ENCODE results near the gene DNLZ. TPM values are rescaled to one million over a fixed set of nuclear protein-coding genes. Genes with fewer than 3 reads are reported as not detected.

Gene DNLZ
- total and polyA plus RNA-seq, 7 donors: 8.4 to 41.9 (median 19.7) TPM

GRCh38 chr9:136393531-136393930, 30.0 kb upstream of the DNLZ start:
- peaks cover 21 to 89% (median 48%) of the 10 kb centered on the region in 4 donors for H3K36me3 ChIP-seq
- DNase-seq: no peak
- no peak for TF ChIP-seq CTCF (IDR thresholded peaks at IDR 0.05)
- no peak for TF ChIP-seq POLR2AphosphoS5 (IDR thresholded peaks at IDR 0.05)
- no peak for TF ChIP-seq EP300 (IDR thresholded peaks at IDR 0.05)
- TF ChIP-seq POLR2A (IDR thresholded peaks at IDR 0.05): no peak
- peaks cover 0 to 5% (median 3%) of the 10 kb centered on the region in 4 donors for H3K4me1 ChIP-seq
- intact Hi-C loops (cut with DNase I): no loop called here
- no peaks in the 10 kb centered on the region for H3K9me3 ChIP-seq
- 73 to 85% methylated on average over 17 of the region's 17 CpGs for WGBS, 2 donors
- H3K27ac ChIP-seq: peak overlapping the region in 1 of 4 donors; percentile 17
- no peak overlapping the region for H3K4me3 ChIP-seq
- H3K27me3 ChIP-seq: no peaks in the 10 kb centered on the region

- TF ChIP-seq POLR2A (IDR thresholded peaks at IDR 0.05) (no peak), POLR2AphosphoS5 (IDR thresholded peaks at IDR 0.05) (no peak), CTCF (IDR thresholded peaks at IDR 0.05) (no peak), EP300 (IDR thresholded peaks at IDR 0.05) (no peak)
- Histone ChIP-seq H3K27ac (no peak overlapping the region), H3K27me3 (no peaks in the 10 kb centered on the region), H3K4me1 (no peaks in the 10 kb centered on the region), H3K9me3 (no peaks in the 10 kb centered on the region), H3K4me3 (no peak overlapping the region), H3K36me3 (peaks cover 28 to 92% (median 50%) of the 10 kb centered on the region in 4 donors)
- 90 to 92% methylated on average over 21 of the region's 21 CpGs for WGBS, 2 donors
- no peak for DNase-seq
- intact Hi-C loops (cut with DNase I): no loop called here
Measured at GRCh38 chr9:136392538-136393449, 29.2 kb upstream of the DNLZ start.

- H3K27me3 ChIP-seq: no peaks in the 10 kb centered on the region
- no peak for DNase-seq
- intact Hi-C loops (cut with DNase I): no loop called here
- H3K9me3 ChIP-seq: no peaks in the 10 kb centered on the region
- TF ChIP-seq CTCF (IDR thresholded peaks at IDR 0.05) (no peak), POLR2A (IDR thresholded peaks at IDR 0.05) (no peak), POLR2AphosphoS5 (IDR thresholded peaks at IDR 0.05) (no peak), EP300 (IDR thresholded peaks at IDR 0.05) (no peak)
- 95% methylated on average over 28 of the region's 28 CpGs for WGBS, 2 donors
- H3K36me3 ChIP-seq: peaks cover 34 to 92% (median 55%) of the 10 kb centered on the region in 4 donors
- H3K4me3 ChIP-seq: no peak overlapping the region
- no peaks in the 10 kb centered on the region for H3K4me1 ChIP-seq
- no peak overlapping the region for H3K27ac ChIP-seq
Measured at GRCh38 chr9:136391737-136392537, 28.4 kb upstream of the DNLZ start.

GRCh38 chr9:136389396-136389795, 25.9 kb upstream of the DNLZ start:
- intact Hi-C loops (cut with DNase I): no loop called here
- WGBS, 2 donors: 78 to 84% methylated on average over 14 of the region's 14 CpGs
- peaks cover 26 to 84% (median 50%) of the 10 kb centered on the region in 4 donors for H3K36me3 ChIP-seq

More at GRCh38 chr9:136389396-136389795, 25.9 kb upstream of the DNLZ start:
- no peaks in the 10 kb centered on the region for H3K27me3 ChIP-seq
- no peak for DNase-seq
- H3K4me3 ChIP-seq: no peak overlapping the region
- H3K9me3 ChIP-seq: no peaks in the 10 kb centered on the region
- no peak overlapping the region for H3K27ac ChIP-seq
- no peaks in the 10 kb centered on the region for H3K4me1 ChIP-seq
- TF ChIP-seq EP300 (IDR thresholded peaks at IDR 0.05) (no peak), POLR2A (IDR thresholded peaks at IDR 0.05) (no peak), CTCF (IDR thresholded peaks at IDR 0.05) (no peak), POLR2AphosphoS5 (IDR thresholded peaks at IDR 0.05) (no peak)

Data from sigmoid colon (tissue), 7 donors.